ENCODE data around the gene CEMP1.

The CEMP1 gene

DNA sequence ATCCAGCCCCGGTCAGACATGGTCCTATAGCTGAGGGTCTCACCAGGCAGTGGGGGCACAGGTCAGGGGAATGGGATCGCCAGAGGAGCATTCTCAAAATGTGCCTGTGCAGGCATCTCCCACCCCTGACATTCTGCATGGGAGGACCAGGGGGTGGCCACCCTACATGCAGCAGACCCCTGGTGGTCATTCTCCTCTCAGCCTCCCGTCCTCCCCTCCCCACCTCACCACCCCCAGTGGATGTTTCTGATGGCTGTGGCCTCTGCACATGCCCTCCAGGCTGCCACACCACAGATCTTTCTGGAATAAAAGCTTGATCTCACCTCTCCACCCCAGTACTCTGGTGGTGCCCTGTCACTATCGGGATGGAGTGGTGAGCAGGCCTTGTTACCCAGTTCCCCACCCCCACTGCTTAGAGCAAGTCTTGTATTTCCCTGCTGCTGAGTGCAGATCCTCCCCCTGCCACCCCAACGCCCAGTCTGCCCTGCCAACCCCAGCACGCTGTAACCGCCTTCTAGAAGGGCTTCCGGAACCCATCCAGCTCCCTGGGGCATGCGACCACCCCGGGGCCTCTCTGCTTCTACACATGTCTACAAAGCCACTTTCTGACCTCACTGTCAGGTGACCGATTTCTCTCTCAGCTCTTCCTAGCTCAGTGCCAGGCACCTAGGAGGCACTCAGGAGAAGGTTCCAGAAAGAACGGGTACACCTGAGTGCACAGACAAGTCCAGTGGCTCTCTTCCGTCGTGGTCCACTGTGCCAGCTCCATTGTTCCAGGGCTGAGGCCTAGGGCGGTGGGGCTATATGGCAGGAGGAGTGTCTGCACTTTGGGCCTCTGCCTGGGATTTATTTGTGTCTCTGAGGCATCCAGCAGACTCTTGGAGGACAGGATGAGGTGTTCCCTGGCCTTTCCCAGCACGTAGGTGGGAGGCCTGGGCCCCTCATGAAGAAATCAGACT lies 47.0 kb downstream of the CEMP1 start:
- no peak for DNase-seq (ENCODE audit: low spot score)

DNA sequence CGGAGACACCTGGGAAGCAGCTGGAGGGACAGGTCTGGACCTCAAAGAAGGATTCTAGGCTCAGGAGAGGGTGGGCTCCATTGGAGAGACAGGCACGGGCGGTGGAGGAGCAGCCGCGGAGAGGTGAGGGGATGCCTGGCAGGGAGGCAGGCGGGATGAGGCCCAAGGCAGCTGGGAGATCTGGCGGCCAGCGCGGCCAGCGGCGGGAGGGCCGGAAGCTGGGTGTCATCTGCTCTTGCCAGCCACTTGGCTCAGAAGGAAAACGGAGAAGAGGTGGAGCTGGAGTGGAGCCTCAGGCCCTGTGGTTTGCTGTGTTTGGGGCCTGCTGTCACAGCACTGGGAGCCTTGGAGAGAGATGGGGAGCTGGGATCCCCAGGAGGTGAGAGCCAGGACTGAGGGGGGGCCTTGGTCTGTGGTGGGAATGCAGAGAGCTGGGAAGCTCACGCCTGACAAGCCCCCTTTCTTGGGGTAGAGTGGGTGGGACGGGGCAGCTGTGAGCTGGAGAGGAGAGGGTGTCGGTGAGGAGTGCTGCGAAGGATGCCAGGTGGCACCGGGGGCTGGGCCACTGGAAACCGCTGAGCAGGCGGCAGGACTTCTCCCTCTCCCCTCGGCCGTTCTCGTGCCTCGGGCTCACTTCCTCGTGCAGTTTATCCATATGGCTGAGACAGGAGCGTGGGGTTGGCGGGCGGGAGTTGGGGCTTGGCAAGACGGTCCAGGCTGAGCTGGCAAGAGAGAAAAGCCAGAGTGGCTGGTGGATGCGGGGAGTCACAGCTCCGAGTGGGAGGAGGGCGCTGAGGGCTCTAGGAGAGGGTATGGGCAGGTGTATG lies 48.3 kb downstream of the CEMP1 start:
- no peak for DNase-seq (ENCODE audit: low spot score)

DNA sequence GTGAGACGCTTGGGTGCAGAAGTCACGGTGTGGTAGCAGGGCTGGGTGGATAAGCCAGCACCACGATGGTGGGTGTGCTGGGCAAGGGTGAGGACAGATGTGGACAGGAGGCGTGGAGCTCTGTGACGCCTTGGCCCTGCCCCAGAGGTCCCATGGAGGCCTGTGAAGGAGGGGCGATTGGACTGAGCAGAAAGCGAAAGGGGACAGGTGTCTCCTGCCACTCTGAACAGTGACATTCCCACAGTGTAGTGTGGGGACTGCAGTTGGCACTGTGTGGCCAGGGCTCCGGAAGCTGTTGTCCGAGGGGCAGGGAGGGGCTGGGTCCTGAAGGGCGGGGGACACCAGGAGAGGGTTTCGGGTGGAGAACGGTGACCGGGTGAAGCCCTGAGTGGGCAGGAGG lies 49.0 kb downstream of the CEMP1 start:
- no peak for DNase-seq (ENCODE audit: low spot score)

DNA sequence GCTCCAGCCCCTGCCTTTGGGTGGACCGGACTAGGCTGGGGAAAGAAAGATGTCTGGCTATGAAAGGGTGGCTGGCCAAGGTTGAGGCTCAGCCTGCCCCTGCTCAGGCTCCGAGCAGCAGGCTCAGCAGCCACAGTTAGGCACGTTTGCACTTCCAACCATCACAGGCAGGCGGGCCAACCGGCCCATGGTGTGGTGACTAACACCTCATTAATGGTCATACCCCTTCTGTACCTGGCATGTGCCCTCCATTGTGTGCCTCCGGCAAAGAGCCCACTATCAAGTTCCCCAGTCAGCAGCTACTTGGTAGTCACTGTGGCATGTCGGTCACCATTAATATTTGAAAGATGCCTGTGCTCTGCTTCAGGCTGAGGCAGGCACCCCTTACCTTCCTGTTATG lies 49.5 kb downstream of the CEMP1 start:
- no peak for DNase-seq (ENCODE audit: low spot score)

DNA sequence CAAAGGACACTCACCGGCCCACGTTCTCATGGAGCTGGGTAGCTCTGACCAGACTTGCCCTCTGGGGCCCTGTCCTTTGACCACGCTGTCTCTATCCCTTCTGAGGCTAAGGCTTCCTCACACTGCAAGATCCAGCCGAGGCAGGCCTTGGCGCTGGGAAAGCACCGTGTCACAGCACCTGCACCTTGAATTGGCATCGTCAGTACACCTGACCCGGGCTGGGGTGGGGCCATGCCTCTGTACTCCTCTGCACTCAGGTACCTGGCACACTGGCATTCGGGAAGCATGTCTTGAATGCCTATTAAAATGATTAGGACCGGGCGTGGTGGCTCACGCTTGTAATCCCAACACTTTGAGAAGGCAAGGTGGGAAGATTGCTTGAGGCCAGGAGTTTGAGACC lies 50.3 kb downstream of the CEMP1 start:
- DNase-seq (ENCODE audit: low spot score), result no peak

Data from kidney capillary endothelial cell (primary cell).